Immature natural killer cell (primary cell): ENCODE results near the gene VN1R4. TPM values are rescaled to one million over a fixed set of nuclear protein-coding genes. Genes with fewer than 3 reads are reported as not detected.
"Not testable (repeated sequence)": the region's sequence is repeated elsewhere in the genome, so short reads cannot be mapped to it uniquely, and the experiment has no call there.

Experiments used
- DNase-seq, 3 donors: peaks; one replicate each; pipeline ENCODE4 v3.0.0; 2022; ENCODE audit warnings: mixed read lengths in 1 of 3
- H3K27ac Mint-ChIP-seq, 6 donors: one replicate each; pipeline ENCODE4 v1.8.0; 2020; ENCODE audit warnings: mixed read lengths in 6 of 6, mild to moderate bottlenecking in 5 of 6, inconsistent platforms in 4 of 6, moderate library complexity in 3 of 6
- H3K27me3 Mint-ChIP-seq, 3 donors: one replicate each; pipeline ENCODE4 v1.8.0; 2020 to 2021; ENCODE audit warnings: low read depth in 3 of 3, mild to moderate bottlenecking in 3 of 3, mixed read lengths in 3 of 3, moderate library complexity in 3 of 3, inconsistent platforms in 1 of 3
- H3K36me3 Mint-ChIP-seq, 3 donors: one replicate each; pipeline ENCODE4 v1.8.0; 2020; ENCODE audit warnings: mixed read lengths in 3 of 3, inconsistent platforms in 2 of 3, mild to moderate bottlenecking in 2 of 3
- H3K4me1 Mint-ChIP-seq, 2 donors: one replicate each; pipeline ENCODE4 v1.8.0; 2020; ENCODE audit warnings: inconsistent platforms in 2 of 2, mild to moderate bottlenecking in 2 of 2, mixed read lengths in 2 of 2, moderate library complexity in 1 of 2
- H3K4me3 Mint-ChIP-seq, 5 donors: one replicate each; pipeline ENCODE4 v1.8.0; 2020; ENCODE audit warnings: mild to moderate bottlenecking in 5 of 5, mixed read lengths in 5 of 5, inconsistent platforms in 3 of 5, moderate library complexity in 3 of 5
- H3K9me3 Mint-ChIP-seq, 6 donors: one replicate each; pipeline ENCODE4 v1.8.0; 2020; ENCODE audit warnings: mild to moderate bottlenecking in 6 of 6, mixed read lengths in 6 of 6, inconsistent platforms in 4 of 6, moderate library complexity in 3 of 6
- polyA plus RNA-seq, 3 donors: library from polyadenylated mRNA; unstranded; fragments of 300-500 nt; fragmentation: Illumina TruSeq; gene quantifications; one replicate each; pipeline ENCODE4 v1.2.3, GENCODE V29; 2021

The VN1R4 gene
- polyA plus RNA-seq, 3 donors from 2014 or later: not detected

DNA sequence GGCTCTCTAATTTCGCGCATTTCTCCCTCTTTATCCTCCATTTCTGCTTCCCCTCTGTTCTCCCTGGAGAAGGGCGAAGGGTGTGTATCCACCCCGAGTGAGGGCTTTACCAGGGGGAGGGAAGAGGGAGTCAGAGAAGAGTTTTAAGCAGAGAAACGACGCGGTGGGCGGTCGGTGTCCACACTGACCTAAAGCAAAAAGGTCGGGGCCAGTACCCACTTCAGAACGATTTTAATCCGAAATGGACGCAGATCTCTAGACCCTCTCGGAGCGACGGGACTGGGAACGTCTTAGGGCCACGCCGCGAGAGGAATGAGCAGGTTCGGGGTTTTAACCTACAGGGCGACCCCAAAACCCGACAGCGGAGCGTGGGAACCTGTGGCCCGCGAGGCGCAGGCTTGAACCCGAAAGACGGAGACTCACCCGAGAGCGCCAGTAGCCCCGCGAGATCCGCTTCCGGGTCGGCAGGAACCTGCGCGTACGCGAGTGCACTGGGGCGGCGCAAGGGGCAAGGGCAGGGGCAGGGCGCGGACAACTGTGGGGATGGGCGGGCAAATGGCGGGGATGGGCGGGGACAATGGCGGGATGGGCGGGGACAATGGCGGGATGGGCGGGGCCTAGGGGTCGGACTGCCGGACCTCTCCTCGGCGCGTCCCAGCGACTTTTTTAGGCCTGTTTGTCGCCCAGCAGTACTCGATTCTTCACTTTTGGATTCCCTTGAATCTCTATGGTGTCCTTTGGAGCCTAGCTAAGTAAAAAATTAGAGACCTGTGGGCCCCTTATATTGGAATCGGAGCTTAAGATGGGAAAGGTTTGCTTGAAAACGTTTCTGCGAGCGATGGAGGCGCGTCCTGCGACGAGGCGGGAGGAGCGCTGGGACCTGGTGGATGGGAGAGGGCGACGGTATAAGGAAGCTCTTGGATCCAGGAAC lies 12.8 kb downstream of the VN1R4 start, which contains the start of gene ZNF677:
Gene ZNF677 (minus strand): TSS at position 463 of the 931 bp plus-strand sequence. CDS start 3,323 bp downstream, outside the sequence.
- H3K4me1 Mint-ChIP-seq: peaks cover 14 to 15% of the 10 kb centered on the region in 2 donors
- peaks cover 22 to 70% (median 41%) of the 10 kb centered on the region in 6 donors for H3K9me3 Mint-ChIP-seq
- peaks cover 0 to 7% (median 5%) of the 10 kb centered on the region in 3 donors for H3K27me3 Mint-ChIP-seq
- H3K4me3 Mint-ChIP-seq: peak within 1 kb of the TSS; percentile 89 to 93 (median 91)
- H3K27ac Mint-ChIP-seq: peak within 1 kb of the TSS; percentile 74 to 91 (median 82)
- H3K36me3 Mint-ChIP-seq: peaks cover 31 to 37% (median 33%) of the 10 kb centered on the region in 3 donors
- DNase-seq: peak; percentile 85 to 90 (median 86)

DNA sequence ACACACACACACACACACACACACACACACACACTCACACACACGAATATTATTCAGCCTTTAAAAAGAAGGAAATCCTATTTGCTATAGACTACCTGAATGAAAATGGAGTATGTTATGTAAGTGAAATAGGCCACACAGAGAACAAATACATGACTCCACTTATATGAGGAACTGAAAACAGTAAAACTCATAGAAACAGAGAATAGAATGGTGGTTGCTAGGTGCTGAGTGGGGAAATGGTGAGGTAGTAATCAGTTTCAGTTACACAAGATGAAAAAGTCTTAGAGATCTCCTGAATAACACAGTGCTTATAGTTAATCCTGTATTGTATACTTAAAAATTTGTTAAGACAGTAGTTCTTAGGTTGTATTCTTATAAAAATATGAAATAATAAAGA lies 21.0 kb downstream of the VN1R4 start:
- Mint-ChIP-seq H3K27me3 (peaks cover 0 to 2% (median 1%) of the 10 kb centered on the region in 3 donors), H3K4me1 (no peaks in the 10 kb centered on the region), H3K36me3 (peaks cover 72 to 92% (median 80%) of the 10 kb centered on the region in 3 donors), H3K27ac (no peak overlapping the region), H3K9me3 (peaks cover 45 to 91% (median 83%) of the 10 kb centered on the region in 6 donors), H3K4me3 (no peak overlapping the region)
- DNase-seq: no peak

DNA sequence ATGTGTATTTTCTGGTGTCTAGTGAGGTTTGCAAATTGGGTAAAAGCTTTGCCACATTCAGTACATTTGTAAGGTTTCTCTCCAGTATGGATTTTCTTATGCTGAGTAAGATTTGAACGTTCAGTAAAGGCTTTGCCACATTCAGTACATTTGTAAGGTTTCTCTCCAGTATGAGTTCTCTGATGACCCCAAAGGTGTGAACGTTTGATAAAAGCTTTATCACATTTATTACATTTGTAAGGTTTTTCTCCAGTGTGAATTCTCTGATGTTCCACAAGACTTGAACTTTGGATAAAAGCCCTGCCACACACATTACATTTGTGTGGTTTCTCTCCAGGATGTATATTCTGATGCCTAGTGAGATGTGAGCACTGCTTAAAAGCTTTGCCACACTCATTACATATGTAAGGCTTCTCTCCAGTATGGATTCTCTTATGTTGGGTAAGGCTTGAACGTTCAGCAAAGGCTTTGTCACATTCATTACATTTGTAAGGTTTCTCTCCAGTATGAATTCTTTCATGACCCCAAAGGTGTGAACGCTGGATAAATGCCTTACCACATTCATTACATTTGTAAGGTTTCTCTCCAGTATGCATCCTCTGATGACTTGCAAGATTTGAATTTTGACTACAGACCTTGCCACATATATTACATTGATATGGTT lies 30.3 kb downstream of the VN1R4 start:
- DNase-seq: no peak
- Mint-ChIP-seq H3K9me3 (peaks cover 64 to 96% (median 92%) of the 10 kb centered on the region in 6 donors), H3K27ac (no peak overlapping the region), H3K36me3 (peaks cover 48 to 62% (median 58%) of the 10 kb centered on the region in 3 donors), H3K4me1 (no peaks in the 10 kb centered on the region), H3K27me3 (peaks cover 0 to 3% (median 0%) of the 10 kb centered on the region in 3 donors), H3K4me3 (no peak overlapping the region)

DNA sequence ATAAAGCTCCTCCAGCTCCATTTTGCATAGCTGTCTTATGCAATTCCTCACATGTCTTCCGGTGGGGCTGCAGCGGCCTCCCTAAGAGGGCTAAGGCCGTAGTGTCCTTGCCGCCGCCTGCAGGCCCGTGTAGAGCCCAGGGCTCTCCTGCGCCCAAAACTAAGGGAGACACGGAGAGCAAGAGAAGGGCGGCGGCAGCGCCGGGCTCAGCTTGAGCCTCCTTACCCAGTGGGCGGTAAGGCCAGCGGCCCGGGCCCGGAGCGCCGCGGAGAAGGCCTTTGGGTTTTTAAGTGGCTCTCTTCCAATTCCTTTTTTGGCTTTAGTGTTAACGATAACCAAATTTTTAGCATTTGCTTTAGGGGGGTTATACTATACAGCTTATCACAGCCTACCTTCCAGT lies 42.9 kb downstream of the VN1R4 start:
- Mint-ChIP-seq H3K27me3 (peaks cover 0 to 2% (median 0%) of the 10 kb centered on the region in 3 donors), H3K4me1 (no peaks in the 10 kb centered on the region), H3K9me3 (peaks cover 54 to 75% (median 70%) of the 10 kb centered on the region in 6 donors), H3K36me3 (peaks cover 8 to 21% (median 13%) of the 10 kb centered on the region in 3 donors), H3K4me3 (no peak overlapping the region), H3K27ac (no peak overlapping the region)
- no peak for DNase-seq

DNA sequence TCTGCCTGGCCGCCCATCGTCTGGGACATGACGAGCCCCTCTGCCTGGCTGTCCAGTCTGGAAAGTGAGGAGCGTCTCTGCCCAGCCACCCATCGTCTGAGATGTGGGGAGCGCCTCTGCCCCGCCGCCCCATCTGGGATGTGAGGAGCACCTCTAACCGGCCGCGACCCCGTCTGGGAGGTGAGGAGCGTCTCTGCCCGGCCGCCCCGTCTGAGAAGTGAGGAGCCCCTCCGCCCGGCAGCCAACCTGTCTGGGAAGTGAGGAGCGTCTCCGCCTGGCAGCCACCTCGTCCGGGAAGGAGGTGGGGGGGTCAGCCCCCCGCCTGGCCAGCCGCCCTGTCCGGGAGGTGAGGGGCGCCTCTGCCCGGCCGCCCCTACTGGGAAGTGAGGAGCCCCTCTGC lies 44.8 kb downstream of the VN1R4 start:
- not testable (repeated sequence) for H3K4me3 Mint-ChIP-seq, H3K27ac Mint-ChIP-seq, H3K4me1 Mint-ChIP-seq, H3K27me3 Mint-ChIP-seq, DNase-seq
- Mint-ChIP-seq H3K36me3 (peaks cover 10 to 26% (median 23%) of the 10 kb centered on the region in 3 donors), H3K9me3 (peaks cover 56 to 76% (median 71%) of the 10 kb centered on the region in 6 donors)

Other genes with a start within 250 kb of the VN1R4 start
- not detected for gene ERVV-2, start 223.0 kb downstream of the VN1R4 start, polyA plus RNA-seq
- gene ZNF160, start 164.3 kb downstream of the VN1R4 start, polyA plus RNA-seq: 10 to 100 TPM in 2 of 3 donors, 1 to 10 TPM in 1; 8.5 to 25.3 (median 13.9) TPM
- gene ZNF415, start 134.8 kb downstream of the VN1R4 start, polyA plus RNA-seq: 1 to 10 TPM; 3.1 to 7.3 (median 6.0) TPM
- gene ZNF347, start 108.7 kb downstream of the VN1R4 start, polyA plus RNA-seq: 1 to 10 TPM; 2.1 to 9.2 (median 3.2) TPM
- gene ZNF665, start 74.4 kb downstream of the VN1R4 start, polyA plus RNA-seq: 10 to 100 TPM in 2 of 3 donors, 1 to 10 TPM in 1; 7.6 to 12.8 (median 11.2) TPM
- gene ZNF677, start 12.8 kb downstream of the VN1R4 start, polyA plus RNA-seq: 10 to 100 TPM; 16.6 to 36.1 (median 30.6) TPM
- gene VN1R2, start 9.4 kb downstream of the VN1R4 start, polyA plus RNA-seq: not detected
- 1 to 10 TPM; 3.1 to 8.8 (median 6.4) TPM for gene ZNF845, start 66.0 kb upstream of the VN1R4 start, polyA plus RNA-seq
- 10 to 100 TPM in 1 of 3 donors, 1 to 10 TPM in 1, not detected in 1; 4.8 to 10.9 TPM for gene ZNF525, start 98.0 kb upstream of the VN1R4 start, polyA plus RNA-seq
- 10 to 100 TPM in 1 of 3 donors, 1 to 10 TPM in 2; 5.2 to 13.0 (median 8.7) TPM for gene ZNF765, start 127.4 kb upstream of the VN1R4 start, polyA plus RNA-seq
- gene ZNF761, start 164.3 kb upstream of the VN1R4 start, polyA plus RNA-seq: 1 to 10 TPM; 4.4 to 8.9 (median 6.9) TPM
- gene ZNF813, start 200.0 kb upstream of the VN1R4 start, polyA plus RNA-seq: 1 to 10 TPM; 1.6 to 6.1 (median 2.7) TPM